HG02884 (cell line): ENCODE data around the gene PARD3B.

Experiments used
- ATAC-seq: cut with Tn5 transposase; IDR thresholded peaks from one replicate; pipeline ENCODE4 v1.9.1; 2021; ENCODE audit warnings: mild to moderate bottlenecking, moderate library complexity; ENCODE audit not compliant: unreplicated experiment

The PARD3B gene

GRCh38 chr2:205527801-205528200, 982.5 kb downstream of the PARD3B start:
- no peak for ATAC-seq

DNA sequence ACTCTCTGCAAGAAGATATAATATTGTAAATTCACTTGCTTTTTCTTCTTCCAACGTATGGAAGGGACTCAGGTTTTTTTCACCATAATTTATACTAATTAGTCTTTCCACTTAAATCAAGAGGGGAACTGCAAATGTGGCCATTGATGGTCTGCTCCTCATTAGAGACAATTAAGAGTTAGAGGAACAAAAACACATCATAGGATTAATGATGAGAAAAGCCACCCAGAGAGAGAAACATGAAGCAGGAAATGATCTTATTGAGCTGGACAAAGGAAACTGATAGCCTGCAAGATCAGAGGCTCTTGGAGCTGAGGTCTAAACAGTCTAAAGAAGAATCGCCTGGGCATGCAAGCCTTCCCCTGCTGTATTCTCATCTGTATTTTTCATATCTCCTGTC, 985.8 kb downstream of the PARD3B start:
- no peak for ATAC-seq

GRCh38 chr2:205531489-205532148, 986.3 kb downstream of the PARD3B start:
- ATAC-seq: no peak

DNA sequence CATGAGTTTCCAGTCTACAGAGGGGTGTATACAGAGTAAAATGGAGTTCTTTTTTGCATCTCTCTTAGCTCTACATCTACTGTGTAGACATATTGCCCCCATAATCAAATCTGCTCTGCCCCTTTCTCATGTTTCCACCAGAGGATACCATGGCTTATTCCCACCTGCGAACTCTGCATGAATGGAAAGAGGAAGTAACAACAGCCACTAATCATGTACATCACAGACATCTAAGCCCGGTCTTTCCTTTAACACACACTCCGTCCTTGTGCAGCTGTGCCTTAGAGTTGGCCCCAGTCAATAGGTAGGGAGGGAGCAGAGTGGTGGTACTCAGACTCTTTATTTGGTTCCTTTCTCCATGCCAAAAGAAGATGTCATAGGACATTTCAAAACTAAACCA, 989.7 kb downstream of the PARD3B start:
- no peak for ATAC-seq

DNA sequence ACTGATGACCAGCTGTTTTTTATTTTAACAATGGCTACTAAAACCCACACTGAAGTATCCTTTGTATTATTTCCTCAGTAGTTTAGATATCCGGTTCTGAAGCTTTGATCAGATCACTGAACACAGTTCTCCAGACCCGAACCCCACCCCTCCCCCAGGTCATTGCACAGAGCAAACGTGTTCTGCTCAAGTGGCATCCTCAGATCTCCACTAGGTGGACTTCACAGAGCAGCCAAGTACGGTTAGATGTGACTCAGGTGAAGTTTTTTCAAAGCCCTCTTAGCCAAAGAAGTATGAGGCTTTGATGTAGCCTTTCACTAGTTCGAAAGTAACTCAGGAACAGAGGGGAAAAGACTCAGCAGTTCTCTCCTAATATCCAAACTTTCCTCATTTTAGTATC, 994.3 kb downstream of the PARD3B start:
- no peak for ATAC-seq

DNA sequence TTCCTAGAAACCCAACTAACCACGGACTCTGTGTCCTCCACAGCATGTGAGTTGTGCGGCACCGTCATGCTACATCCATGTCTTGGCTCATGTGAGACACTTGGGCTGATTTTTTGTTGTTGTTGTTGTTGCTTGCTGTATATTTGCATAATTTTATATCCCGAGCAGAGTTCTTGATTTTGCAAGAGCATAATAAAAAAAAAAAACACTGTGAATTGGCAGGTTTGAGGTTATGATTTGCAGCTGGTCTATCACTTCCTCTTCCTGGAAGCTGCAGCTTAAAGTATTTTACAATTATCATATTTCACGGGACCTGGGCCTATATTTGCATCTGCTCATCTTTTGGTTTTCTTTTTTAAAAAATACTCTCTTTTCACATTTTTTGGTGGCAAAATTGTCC, 994.8 kb downstream of the PARD3B start:
- ATAC-seq: no peak

GRCh38 chr2:205543262-205543843, 998.1 kb downstream of the PARD3B start:
- ATAC-seq: no peak

DNA sequence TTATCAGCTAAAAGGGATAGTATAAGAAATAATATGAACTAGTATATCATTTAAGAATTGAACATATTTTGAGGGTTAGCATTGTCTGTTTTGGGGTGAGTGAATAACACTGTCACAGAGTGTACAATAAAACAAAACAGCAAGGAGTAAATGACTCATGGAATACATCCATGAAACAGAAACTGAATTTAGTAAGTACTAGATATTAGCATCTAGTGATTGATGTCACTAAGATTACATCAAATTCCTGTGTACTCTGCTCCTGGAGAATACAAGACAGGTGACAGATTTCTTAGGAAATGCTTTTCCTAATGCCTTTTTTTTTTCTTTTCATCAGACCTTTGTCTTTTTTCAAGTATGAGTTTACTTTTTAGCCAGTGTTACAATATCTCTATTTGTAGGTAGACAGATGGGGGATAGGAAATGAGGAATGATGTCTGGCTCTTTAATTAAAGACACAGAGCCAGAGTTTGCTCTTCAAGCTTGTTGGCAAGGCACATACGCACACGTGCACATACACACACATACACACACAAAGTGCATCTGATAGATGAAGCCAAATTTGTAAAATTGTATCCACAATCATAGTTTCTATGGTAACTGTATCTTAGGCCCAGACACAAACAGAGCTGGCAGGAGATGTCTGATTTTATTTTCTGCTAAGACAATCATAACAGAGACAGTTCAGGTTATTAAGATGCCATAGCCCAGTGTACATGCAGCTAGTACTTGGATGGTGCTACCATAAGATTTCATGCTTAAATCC, 998.8 kb downstream of the PARD3B start:
- no peak for ATAC-seq

DNA sequence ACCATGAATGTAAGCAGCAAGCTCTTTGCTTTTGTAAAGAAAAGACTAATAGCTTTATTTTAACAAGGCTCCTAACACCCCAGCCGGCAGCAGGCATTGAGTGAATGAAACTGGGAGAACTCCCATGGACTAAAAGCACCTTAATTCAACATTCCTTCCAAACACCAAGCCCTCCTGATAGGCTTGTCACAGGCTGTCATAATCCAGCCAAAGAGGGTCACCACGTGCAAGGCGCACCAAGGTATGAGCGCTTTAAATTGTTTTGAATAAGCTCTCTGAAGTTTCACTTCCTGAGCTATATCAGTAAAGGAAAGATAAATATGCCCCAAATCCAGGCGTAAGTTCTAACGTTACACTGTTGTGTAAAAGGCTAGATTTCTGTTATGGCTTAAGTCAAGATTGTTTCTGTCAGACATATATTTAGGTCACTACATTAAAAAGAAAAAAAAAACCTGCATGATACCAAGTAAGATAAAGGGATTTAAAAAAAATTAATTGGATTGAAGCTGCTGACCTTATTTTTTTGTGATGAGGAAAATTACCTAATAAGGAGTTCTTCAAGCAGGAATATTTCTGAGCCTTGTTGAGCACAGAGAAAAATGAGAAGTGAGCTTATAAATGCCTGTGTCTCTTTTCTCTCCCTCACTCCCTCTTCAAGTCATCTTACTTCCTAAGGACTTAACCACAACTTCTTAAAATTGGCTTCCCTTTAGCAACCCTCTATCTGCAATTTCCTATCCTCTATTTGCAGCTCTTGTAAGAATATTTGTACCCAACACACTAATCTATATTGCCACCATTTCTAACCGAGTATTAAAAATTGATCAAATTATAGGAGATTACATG, 1000.9 kb downstream of the PARD3B start:
- ATAC-seq: no peak

GRCh38 chr2:205555566-205556230, 1010.4 kb downstream of the PARD3B start:
- no peak for ATAC-seq

GRCh38 chr2:205556357-205556756, 1011.1 kb downstream of the PARD3B start:
- ATAC-seq: no peak

GRCh38 chr2:205556841-205557539, 1011.7 kb downstream of the PARD3B start:
- ATAC-seq: no peak

DNA sequence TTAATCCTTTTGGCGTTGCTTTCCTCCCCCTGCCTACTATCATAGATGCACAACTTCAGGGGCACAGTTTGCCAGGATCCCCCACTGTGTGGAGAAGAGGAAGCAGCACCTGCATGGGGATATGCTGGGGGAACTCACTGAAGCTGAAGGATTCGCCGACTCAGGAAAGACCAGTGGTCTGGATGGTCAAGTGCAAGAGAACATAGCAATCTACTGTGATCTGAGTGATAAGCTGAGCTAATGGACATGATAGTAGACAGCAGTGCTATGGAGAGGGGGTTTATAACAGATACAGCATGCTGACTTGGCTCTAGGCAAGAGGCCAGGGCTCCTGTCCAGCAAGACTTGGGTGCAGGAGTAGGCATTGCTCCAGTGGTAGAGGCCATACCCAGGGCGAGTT, 1012.6 kb downstream of the PARD3B start:
- no peak for ATAC-seq

DNA sequence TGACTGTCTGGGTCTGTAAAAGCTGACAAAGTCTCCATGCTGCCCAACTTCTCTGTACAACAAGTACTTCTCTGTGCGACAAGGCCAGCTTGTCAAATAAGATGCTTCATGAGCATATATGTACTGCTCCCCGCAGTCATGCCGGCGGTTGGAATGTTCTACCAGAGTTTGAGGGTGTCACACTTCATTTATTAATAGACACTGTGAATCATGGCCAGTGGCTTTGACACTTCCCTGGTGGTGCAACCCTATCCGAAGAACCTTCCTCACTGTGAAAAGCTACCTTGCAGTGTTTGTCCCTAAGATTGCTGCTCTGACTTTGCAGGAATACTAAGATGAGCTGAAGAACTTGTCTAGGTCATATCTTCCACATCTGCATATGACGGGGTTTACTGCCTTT, 1016.2 kb downstream of the PARD3B start:
- ATAC-seq: no peak

DNA sequence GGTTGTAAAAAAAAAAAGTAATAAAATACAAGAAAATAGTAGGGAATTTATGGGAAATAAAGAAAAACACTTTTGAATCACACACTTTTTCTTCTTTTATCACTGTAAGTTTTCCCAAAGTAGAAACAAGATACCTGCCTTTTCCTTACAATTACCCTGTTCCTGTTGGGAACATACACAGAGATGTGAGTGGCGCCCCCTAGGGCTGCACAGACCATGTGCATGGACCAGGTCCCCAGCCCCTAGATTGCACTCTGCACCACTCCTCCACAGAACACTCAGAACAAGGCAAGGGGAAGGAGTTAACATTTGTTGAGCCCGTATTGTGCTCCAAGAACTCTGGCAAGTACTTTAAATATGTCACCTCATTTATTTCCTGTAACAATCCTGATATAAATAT, 1018.4 kb downstream of the PARD3B start:
- no peak for ATAC-seq

- no peak for ATAC-seq
Observed at GRCh38 chr2:205564346-205565141, 1019.3 kb downstream of the PARD3B start.

DNA sequence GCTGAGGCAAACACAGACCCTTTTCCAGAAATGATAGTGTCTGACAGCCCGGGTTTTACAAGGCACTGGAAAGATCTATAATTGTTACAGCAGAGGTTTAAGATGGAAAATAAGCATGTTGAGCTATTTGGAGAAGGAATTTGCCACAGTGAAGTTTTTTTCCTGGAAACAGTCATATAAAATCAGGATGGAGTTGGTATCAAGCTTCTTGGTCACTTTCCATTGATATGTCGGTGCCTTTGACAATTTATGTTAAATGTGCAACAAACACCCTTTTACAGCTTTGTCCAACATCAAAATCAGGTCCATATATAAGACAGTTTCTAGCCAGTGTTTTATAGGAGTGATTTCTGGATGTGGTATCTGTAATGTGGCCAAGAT, 1019.9 kb downstream of the PARD3B start:
- no peak for ATAC-seq

DNA sequence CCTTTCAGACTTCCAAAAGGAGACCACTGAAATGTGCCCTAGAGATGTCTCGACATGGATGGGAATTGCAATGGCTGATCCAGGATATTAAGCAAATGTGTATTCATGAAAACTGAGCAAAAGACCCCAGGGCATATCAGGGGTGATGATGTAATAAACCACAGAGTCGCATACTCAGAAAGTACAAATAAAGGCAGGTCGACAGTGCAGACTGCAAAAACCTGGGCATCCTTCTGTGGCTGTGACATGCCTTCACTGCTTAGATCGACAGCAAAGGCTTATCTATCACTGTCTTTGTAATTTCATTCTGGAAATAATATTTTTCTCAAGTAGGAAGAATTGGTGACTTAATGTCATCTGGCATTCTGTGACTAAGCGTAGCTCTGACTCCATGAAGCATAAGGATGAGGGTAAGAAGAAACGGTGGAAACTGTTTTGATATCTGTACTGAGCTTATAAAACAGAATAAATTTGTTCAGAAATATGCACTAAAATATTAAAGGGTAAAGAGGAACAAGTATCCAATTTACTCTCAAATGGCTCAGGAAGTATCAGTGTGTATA, 1021.4 kb downstream of the PARD3B start:
- no peak for ATAC-seq

GRCh38 chr2:205568620-205569019, 1023.3 kb downstream of the PARD3B start:
- ATAC-seq: no peak
